GM13977 (cell line): ENCODE measurements around the gene SCN11A.

Source experiments
- DNase-seq: peaks from one replicate; pipeline ENCODE4 v3.0.0; 2012; ENCODE audit warnings: low spot score
- CTCF ChIP-seq: IDR thresholded peaks from 2 replicates; pipeline ENCODE4 v1.5.1; 2012; ENCODE audit warnings: mild to moderate bottlenecking, control low read depth; ENCODE audit not compliant: insufficient read depth; ENCODE audit errors: extremely low read depth, missing control alignments
- in situ Hi-C: fragments of 300-500 bp; cut with MboI; formaldehyde crosslinking; loops from one replicate; pipeline ENCODE4 v1.12.0; 2022; ENCODE audit warnings: low sequenced_read_pairs, low pct_unique_long_range_greater_than_20kb, mixed read lengths, inconsistent platforms; ENCODE audit not compliant: unreplicated experiment

SCN11A gene

GRCh38 chr3:39015418-39015817, 36.3 kb downstream of the SCN11A start:
- DNase-seq, result no peak
- no peak for TF ChIP-seq CTCF
- in situ Hi-C loops, result loop anchor here (25.0 kb wide), 1 partner anchor 478 kb away; no protein-coding TSS in a partner anchor

GRCh38 chr3:39013921-39014509, 37.7 kb downstream of the SCN11A start:
- in situ Hi-C loops, result loop anchor here (25.0 kb wide), 1 partner anchor 477 kb away; no protein-coding TSS in a partner anchor
- no peak for DNase-seq
- no peak for TF ChIP-seq CTCF

- in situ Hi-C loops, result loop anchor here (25.0 kb wide), 1 partner anchor 476 kb away; no protein-coding TSS in a partner anchor
- DNase-seq, result no peak
- no peak for TF ChIP-seq CTCF
Measured at GRCh38 chr3:39013289-39013688, 38.5 kb downstream of the SCN11A start.

GRCh38 chr3:39011191-39011736, 40.5 kb downstream of the SCN11A start:
- in situ Hi-C loops, result loop anchor here (25.0 kb wide), 1 partner anchor 474 kb away; no protein-coding TSS in a partner anchor
- DNase-seq, result no peak
- no peak for TF ChIP-seq CTCF

- TF ChIP-seq CTCF, result no peak
- in situ Hi-C loops, result loop anchor here (25.0 kb wide), 1 partner anchor 468 kb away; no protein-coding TSS in a partner anchor
- no peak for DNase-seq
Measured at GRCh38 chr3:39005295-39005694, 46.4 kb downstream of the SCN11A start.
